PC-9 (cell line): ENCODE measurements around the gene ROBO2. TPM values are rescaled to one million over a fixed set of nuclear protein-coding genes. Genes with fewer than 3 reads are reported as not detected.

ENCODE experiments used
- BruUV-seq: library from RNA; stranded (reverse); fragments of 400-500 nt; replicated peaks from 2 replicates; lab custom pipeline; 2021; lab: Mats Ljungman, UMichigan
- CTCF ChIA-PET: fragments of 300-600 bp; sonication (Branson Sonifier 250); formaldehyde crosslinking; loops from one replicate; lab custom pipeline; 2022; ENCODE audit warnings: antibody characterized with exemption; lab: Charles Lee
- POLR2A ChIA-PET: fragments of 300-600 bp; sonication (Branson Sonifier 250); formaldehyde crosslinking; loops from one replicate; lab custom pipeline; 2022; ENCODE audit warnings: antibody characterized with exemption; ENCODE audit not compliant: unreplicated experiment; lab: Charles Lee
- DNase-seq, 2 experiments: peaks; one replicate each; pipeline versions ENCODE4 v3.0.0 to v3.0.0-alpha.2; 2015 to 2022; ENCODE audit warnings: mixed read lengths in 1 of 2
- H2AFZ ChIP-seq: fragments of 200-600 bp; sonication (generic); 2 replicates; pipeline ENCODE4 v1.8.1; 2017; ENCODE audit warnings: antibody characterized with exemption
- H3F3A ChIP-seq: fragments of 200-600 bp; sonication (generic); 2 replicates; pipeline ENCODE4 v1.8.1; 2017; ENCODE audit warnings: antibody characterized with exemption, mild to moderate bottlenecking, low read depth; ENCODE audit not compliant: insufficient read depth
- H3K27ac ChIP-seq: fragments of 200-600 bp; sonication (generic); 2 replicates; pipeline ENCODE4 v1.6.1; 2016; ENCODE audit warnings: mixed run types
- H3K27me3 ChIP-seq: fragments of 200-600 bp; sonication (generic); 2 replicates; pipeline ENCODE4 v1.6.1; 2016; ENCODE audit warnings: low read depth, mixed run types; ENCODE audit not compliant: insufficient read depth
- H3K36me3 ChIP-seq: fragments of 200-600 bp; sonication (generic); 2 replicates; pipeline ENCODE4 v1.6.1; 2016; ENCODE audit warnings: low read depth, mixed run types
- H3K4me1 ChIP-seq: fragments of 200-600 bp; sonication (generic); replicated peaks from 2 replicates; pipeline ENCODE4 v1.6.1; 2016; ENCODE audit warnings: mixed run types; ENCODE audit not compliant: insufficient read depth
- H3K4me2 ChIP-seq: fragments of 200-600 bp; sonication (generic); 2 replicates; pipeline ENCODE4 v1.6.1; 2017; ENCODE audit warnings: mixed run types
- H3K4me3 ChIP-seq: fragments of 200-600 bp; sonication (generic); 2 replicates; pipeline ENCODE4 v1.6.1; 2016; ENCODE audit warnings: mixed run types
- H3K79me2 ChIP-seq: fragments of 200-600 bp; sonication (generic); 2 replicates; pipeline ENCODE4 v1.6.1; 2017; ENCODE audit warnings: low read depth, mixed run types
- H3K9me2 ChIP-seq: fragments of 200-600 bp; sonication (generic); 2 replicates; pipeline ENCODE4 v1.8.1; 2017; ENCODE audit warnings: mild to moderate bottlenecking; ENCODE audit not compliant: insufficient read depth
- H3K9me3 ChIP-seq: fragments of 200-600 bp; sonication (generic); 2 replicates; pipeline ENCODE4 v1.8.1; 2016; ENCODE audit warnings: low read depth; ENCODE audit not compliant: insufficient read depth
- H4K20me1 ChIP-seq: fragments of 200-600 bp; sonication (generic); 2 replicates; pipeline ENCODE4 v1.8.1; 2017; ENCODE audit not compliant: insufficient read depth
- EZH2 ChIP-seq: fragments of 200-600 bp; sonication (generic); IDR thresholded peaks from 2 replicates; pipeline ENCODE4 v1.8.0; 2017; ENCODE audit warnings: antibody characterized with exemption, low read depth
- intact Hi-C: fragments of 100-400 bp; cut with micrococcal nuclease; formaldehyde crosslinking; loops from one replicate; pipeline ENCODE4 v1.10.0; 2022; ENCODE audit not compliant: unreplicated experiment
- total RNA-seq: library from RNA; stranded (reverse); gene quantifications from 2 replicates; pipeline ENCODE4 v1.2.3, GENCODE V29; 2021
- TF ChIP-seq, protein P1 (sequence below): fragments of 200-600 bp; sonication (generic); conservative IDR thresholded peaks from 2 replicates; pipeline ENCODE4 v1.6.1; 2017; ENCODE audit warnings: mixed run types, antibody characterized with exemption, mild to moderate bottlenecking, moderate library complexity

ROBO2 gene
- total RNA-seq, 1 experiment from 2014 or later = 0.39 TPM

DNA sequence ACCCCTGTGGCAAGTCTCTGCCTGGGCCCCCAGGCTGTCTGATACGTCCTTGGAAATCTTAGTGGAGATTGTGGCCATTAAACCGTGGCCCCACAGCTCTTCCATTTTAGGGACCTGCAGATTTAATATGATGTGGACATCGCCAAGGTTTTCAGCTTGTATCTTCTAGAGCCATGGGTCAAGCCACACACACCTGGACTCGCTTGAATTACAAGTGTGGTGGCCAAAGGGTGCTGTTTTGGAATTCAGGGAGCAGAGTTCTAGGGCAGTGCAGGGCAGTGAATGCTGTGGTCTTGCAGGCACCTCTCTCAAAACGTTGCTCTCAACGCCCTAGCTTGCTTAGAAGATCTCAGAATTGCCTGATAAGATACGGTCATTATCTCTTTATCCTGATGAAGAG lies 211.2 kb downstream of the ROBO2 start:
- no peak for DNase-seq
- Histone ChIP-seq H2AFZ (0 out of 2 replicates have a peak overlapping the region, but pooled peaks have one; percentile 16), H4K20me1 (no peaks in the 10 kb centered on the region), H3K4me1 (no peaks in the 10 kb centered on the region), H3K27me3 (no peaks in the 10 kb centered on the region), H3K9me3 (no peaks in the 10 kb centered on the region), H3K79me2 (no peaks in the 10 kb centered on the region), H3K27ac (no peak overlapping the region), H3K4me2 (no peak overlapping the region), H3K4me3 (no peak overlapping the region), H3F3A (no peaks in the 10 kb centered on the region), H3K9me2 (no peaks in the 10 kb centered on the region), H3K36me3 (no peaks in the 10 kb centered on the region)
- ChIA-PET POLR2A (no interaction called here), CTCF (interaction anchor here (0.6 kb wide), 1 partner anchor 278 kb away, joined by 3 read pairs; no protein-coding TSS in a partner anchor)
- intact Hi-C loops = no loop called here
- no TSS peak for BruUV-seq
- TF ChIP-seq, protein P1, sequence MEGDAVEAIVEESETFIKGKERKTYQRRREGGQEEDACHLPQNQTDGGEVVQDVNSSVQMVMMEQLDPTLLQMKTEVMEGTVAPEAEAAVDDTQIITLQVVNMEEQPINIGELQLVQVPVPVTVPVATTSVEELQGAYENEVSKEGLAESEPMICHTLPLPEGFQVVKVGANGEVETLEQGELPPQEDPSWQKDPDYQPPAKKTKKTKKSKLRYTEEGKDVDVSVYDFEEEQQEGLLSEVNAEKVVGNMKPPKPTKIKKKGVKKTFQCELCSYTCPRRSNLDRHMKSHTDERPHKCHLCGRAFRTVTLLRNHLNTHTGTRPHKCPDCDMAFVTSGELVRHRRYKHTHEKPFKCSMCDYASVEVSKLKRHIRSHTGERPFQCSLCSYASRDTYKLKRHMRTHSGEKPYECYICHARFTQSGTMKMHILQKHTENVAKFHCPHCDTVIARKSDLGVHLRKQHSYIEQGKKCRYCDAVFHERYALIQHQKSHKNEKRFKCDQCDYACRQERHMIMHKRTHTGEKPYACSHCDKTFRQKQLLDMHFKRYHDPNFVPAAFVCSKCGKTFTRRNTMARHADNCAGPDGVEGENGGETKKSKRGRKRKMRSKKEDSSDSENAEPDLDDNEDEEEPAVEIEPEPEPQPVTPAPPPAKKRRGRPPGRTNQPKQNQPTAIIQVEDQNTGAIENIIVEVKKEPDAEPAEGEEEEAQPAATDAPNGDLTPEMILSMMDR = no peak
- no peak for TF ChIP-seq EZH2

DNA sequence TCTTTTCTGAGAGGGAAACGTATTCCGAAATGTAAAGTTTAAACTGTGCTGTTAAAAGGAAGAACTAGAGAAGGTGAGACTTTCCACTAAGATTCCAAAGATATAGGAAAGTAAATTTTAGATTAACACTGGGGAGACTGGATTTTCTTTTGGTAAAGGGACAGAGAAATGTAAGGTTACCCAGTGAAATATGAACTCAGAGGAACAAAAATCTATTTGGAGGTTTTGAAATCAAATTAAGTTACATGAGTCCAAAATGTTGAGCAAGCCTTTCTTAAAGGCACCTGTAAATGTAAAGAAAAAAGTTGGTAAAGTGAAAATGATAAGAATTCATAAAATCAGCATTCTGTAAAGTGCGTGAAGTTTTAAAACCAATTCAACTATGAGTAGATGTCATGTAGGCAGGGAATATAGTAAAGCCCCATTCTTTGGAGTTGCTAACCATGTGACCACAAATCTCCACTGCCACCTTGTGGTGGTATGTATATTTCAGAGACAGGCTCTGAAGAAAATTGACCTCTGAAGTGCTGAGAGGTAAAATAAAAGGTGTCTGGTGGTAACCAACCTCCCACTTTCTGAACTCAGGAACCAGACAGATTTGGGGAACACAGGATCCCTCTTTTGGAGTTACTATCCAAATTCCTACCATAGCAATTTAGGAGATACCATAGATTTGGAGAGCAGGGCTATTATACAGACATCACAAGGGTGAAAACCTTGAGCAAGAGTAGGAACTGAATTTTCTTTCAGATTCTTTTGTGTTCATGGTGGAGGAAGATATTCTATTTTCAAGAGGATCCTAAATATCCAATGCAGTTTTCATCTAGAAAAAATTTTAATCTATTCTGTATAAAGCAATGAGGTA lies 215.3 kb downstream of the ROBO2 start:
- Histone ChIP-seq H2AFZ (no peak overlapping the region), H3K4me3 (no peak overlapping the region), H3K9me3 (no peaks in the 10 kb centered on the region), H3K4me1 (no peaks in the 10 kb centered on the region), H3K4me2 (no peak overlapping the region), H3K79me2 (no peaks in the 10 kb centered on the region), H3K27me3 (no peaks in the 10 kb centered on the region), H3K9me2 (no peaks in the 10 kb centered on the region), H3K36me3 (no peaks in the 10 kb centered on the region), H3F3A (no peaks in the 10 kb centered on the region), H4K20me1 (no peaks in the 10 kb centered on the region), H3K27ac (no peak overlapping the region)
- ChIA-PET POLR2A (no interaction called here), CTCF (no interaction called here)
- no TSS peak for BruUV-seq
- peak in 1 of 2 experiments; percentile 6 for DNase-seq
- TF ChIP-seq EZH2 = no peak
- TF ChIP-seq, protein P1 = peak; percentile 73
- intact Hi-C loops = loop anchor here (2.0 kb wide), 1 partner anchor 216 kb away; no protein-coding TSS in a partner anchor

DNA sequence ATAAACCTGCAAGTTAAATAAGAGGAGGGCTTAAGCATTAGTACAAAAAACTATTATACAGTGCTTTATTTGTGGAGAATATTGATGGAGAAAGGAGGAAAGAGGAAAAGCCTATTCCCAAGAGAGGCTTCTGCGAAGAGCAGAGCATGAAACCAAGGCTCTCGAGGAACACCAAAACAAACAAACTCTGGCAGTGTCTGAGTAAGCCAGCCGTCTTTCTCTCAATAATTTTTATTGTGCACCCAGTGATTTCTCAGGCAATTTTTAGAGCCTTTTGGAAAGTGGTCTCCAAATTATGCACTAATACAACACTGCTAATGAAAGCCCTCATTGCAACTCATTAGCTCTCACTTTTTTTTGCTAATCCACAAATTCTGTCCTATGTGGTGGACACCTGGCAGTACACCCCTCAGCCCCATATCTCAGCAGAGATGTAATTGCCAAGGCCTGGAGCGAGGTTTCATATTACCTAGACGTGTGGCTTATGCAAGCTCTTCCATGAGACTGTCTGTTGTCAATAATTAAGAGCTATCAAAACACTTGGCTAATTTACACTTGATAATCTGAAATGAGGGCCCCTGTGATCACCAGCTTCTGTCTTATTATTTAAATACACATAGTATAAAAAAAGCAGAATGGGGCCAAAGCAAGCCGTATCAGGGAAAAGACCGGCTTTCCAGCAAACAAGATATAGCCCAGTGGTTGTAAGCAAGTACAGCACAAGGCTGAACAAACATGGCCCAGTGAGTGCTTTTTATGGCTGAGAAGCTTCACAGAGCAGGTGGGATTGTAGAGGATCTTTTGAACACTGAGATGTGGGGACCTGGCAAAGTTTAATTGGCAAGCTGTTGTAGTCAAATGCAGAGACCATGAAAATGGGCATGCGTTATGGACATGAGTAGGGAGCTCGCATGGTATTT lies 216.9 kb downstream of the ROBO2 start:
- Histone ChIP-seq H3K4me2 (no peak overlapping the region), H4K20me1 (no peaks in the 10 kb centered on the region), H3K27ac (no peak overlapping the region), H3K9me3 (no peaks in the 10 kb centered on the region), H3K79me2 (no peaks in the 10 kb centered on the region), H3K9me2 (no peaks in the 10 kb centered on the region), H3K27me3 (no peaks in the 10 kb centered on the region), H3K4me3 (no peak overlapping the region), H3K36me3 (no peaks in the 10 kb centered on the region), H3F3A (no peaks in the 10 kb centered on the region), H3K4me1 (no peaks in the 10 kb centered on the region), H2AFZ (no peak overlapping the region)
- BruUV-seq = no TSS peak
- ChIA-PET CTCF (no interaction called here), POLR2A (no interaction called here)
- intact Hi-C loops = no loop called here
- TF ChIP-seq, protein P1 = no peak
- no peak for TF ChIP-seq EZH2
- no peak for DNase-seq
